GM12878 (cell line): Measurements from ENCODE around the gene PCED1A. TPM values are rescaled to one million over a fixed set of nuclear protein-coding genes. Genes with fewer than 3 reads are reported as not detected.
"Not testable (repeated sequence)": the region's sequence is repeated elsewhere in the genome, so short reads cannot be mapped to it uniquely, and the experiment has no call there.

Experiments used
- ATAC-seq: fragments of 200-7000 bp; cut with Tn5 transposase; 3 replicates; pipeline ENCODE4 v1.9.1; 2020; ENCODE audit warnings: mild to moderate bottlenecking, moderate library complexity
- BruUV-seq: library from RNA; stranded (reverse); fragments of 400-500 nt; replicated peaks from 2 replicates; lab custom pipeline; 2021; lab: Mats Ljungman, UMichigan
- CTCF ChIA-PET: fragments of 300-600 bp; sonication (Branson Sonifier 250); formaldehyde crosslinking; extraction: SDS; loops from one replicate; lab custom pipeline; 2021; ENCODE audit warnings: inconsistent platforms; lab: Yijun Ruan, JAX
- POLR2A ChIA-PET: fragments of 350-600 bp; formaldehyde crosslinking; extraction: SDS; loops from one replicate; lab custom pipeline; 2021; ENCODE audit warnings: inconsistent platforms; lab: Charles Lee
- RAD21 ChIA-PET: fragments of 300-600 bp; sonication (Branson Sonifier 250); formaldehyde crosslinking; loops from one replicate; lab custom pipeline; 2023; ENCODE audit warnings: antibody characterized with exemption; ENCODE audit not compliant: unreplicated experiment; lab: Charles Lee
- SMC1A ChIA-PET: fragments of 300-600 bp; sonication (Branson Sonifier 250); formaldehyde crosslinking; loops from one replicate; lab custom pipeline; 2023; ENCODE audit not compliant: unreplicated experiment, uncharacterized antibody; lab: Charles Lee
- DNase-seq: peaks from one replicate; pipeline ENCODE4 v3.0.0-alpha.2; 2011; ENCODE audit warnings: low read depth, low spot score
- FAIRE-seq: peaks from 3 replicates; lab custom pipeline; 2011; peaks lifted over from hg19 to GRCh38; lab: Jason Lieb, UNC
- H2AFZ ChIP-seq: 2 replicates; pipeline ENCODE4 v1.6.0; 2011; ENCODE audit warnings: low read depth, low read length, control low read depth; ENCODE audit not compliant: control insufficient read depth
- H3K27ac ChIP-seq: 2 replicates; pipeline ENCODE4 v1.5.1; 2011; ENCODE audit warnings: control low read depth; ENCODE audit not compliant: control insufficient read depth, insufficient read depth
- H3K27me3 ChIP-seq, 2 experiments: replicated peaks in 1 of 2; 2 replicates each; pipeline versions ENCODE4 v1.6.0 to v1.6.1; 2011; ENCODE audit warnings: low read length in 1 of 2; ENCODE audit not compliant: control insufficient read depth in 2 of 2, insufficient read depth in 2 of 2
- H3K36me3 ChIP-seq, 2 experiments: 2 replicates each; pipeline ENCODE4 v1.5.1; 2011; ENCODE audit warnings: low read length in 1 of 2; ENCODE audit not compliant: control insufficient read depth in 2 of 2, insufficient read depth in 2 of 2
- H3K4me1 ChIP-seq: 2 replicates; pipeline ENCODE4 v1.6.1; 2011; ENCODE audit warnings: mild to moderate bottlenecking, low read length, moderate library complexity, mixed read lengths; ENCODE audit not compliant: control insufficient read depth, insufficient read depth
- H3K4me2 ChIP-seq: 2 replicates; pipeline ENCODE4 v1.6.0; 2011; ENCODE audit warnings: control low read depth; ENCODE audit not compliant: control insufficient read depth, insufficient read depth
- H3K4me3 ChIP-seq: fragments of 200-600 bp; sonication (generic); 2 replicates; pipeline ENCODE4 v1.5.1; 2016
- H3K79me2 ChIP-seq: 2 replicates; pipeline ENCODE4 v1.6.0; 2011; ENCODE audit warnings: low read length; ENCODE audit not compliant: control insufficient read depth, insufficient read depth
- H3K9ac ChIP-seq: 2 replicates; pipeline ENCODE4 v1.8.0; 2011; ENCODE audit warnings: low read length, control low read depth, mixed read lengths; ENCODE audit not compliant: control insufficient read depth, insufficient read depth
- H3K9me3 ChIP-seq: replicated peaks from 3 replicates; pipeline ENCODE4 v1.5.1; 2011; ENCODE audit warnings: mild to moderate bottlenecking, low read length; ENCODE audit not compliant: control insufficient read depth, insufficient read depth
- H4K20me1 ChIP-seq: 2 replicates; pipeline ENCODE4 v1.6.0; 2011; ENCODE audit not compliant: control insufficient read depth, insufficient read depth
- ASH2L ChIP-seq: fragments of 300-600, 200-600 bp; sonication (generic); IDR thresholded peaks from 2 replicates; pipeline ENCODE4 v1.6.1; 2017; ENCODE audit warnings: low read depth, mild to moderate bottlenecking, borderline replicate concordance
- NR2C2 ChIP-seq: IDR thresholded peaks from 2 replicates; pipeline ENCODE4 v1.6.1; 2011; ENCODE audit warnings: borderline replicate concordance, low read depth; ENCODE audit not compliant: control insufficient read depth, insufficient read length
- WGBS: methylation state at CpG from one replicate; pipeline ENCODE4 v1.1.6; 2016; ENCODE audit warnings: low lambda C conversion rate; ENCODE audit not compliant: insufficient replicate concordance, insufficient coverage; ENCODE audit errors: missing lambda C conversion rate; 5-methylcytosine and 5-hydroxymethylcytosine counted together
- in situ Hi-C: fragments of 300-500 bp; cut with MboI; formaldehyde crosslinking; loops from 9 replicates; pipeline ENCODE4 v1.14.3; 2018; ENCODE audit warnings: mixed read lengths
- intact Hi-C: fragments of 100-400 bp; cut with micrococcal nuclease; formaldehyde crosslinking; loops from one replicate; pipeline ENCODE4 v1.14.2; 2022; ENCODE audit not compliant: unreplicated experiment
- polyA plus RNA-seq, 11 experiments: library from polyadenylated mRNA; depleted of rRNA in 4 of 11; unstranded in 6 of 11; stranded (reverse) in 5 of 11; fragments of >200 nt; fragmentation: Nextera tagmentation in 4 of 11; fragmentation: Illumina TruSeq in 1 of 11; extraction: Ambion mirVana in 4 of 11; extraction: Trizol in 1 of 11; gene quantifications; 1 replicate in 1 of 11; 2 replicates in 10 of 11; pipeline versions ENCODE4 v1.2.1 to v1.2.3, GENCODE V29; 2011 to 2016; ENCODE audit warnings: inconsistent platforms in 2 of 11, missing spikeins in 2 of 11, low read depth in 1 of 11
- total RNA-seq, 4 experiments: library from RNA; depleted of rRNA in 3 of 4; stranded (reverse); fragments of >200 nt in 3 of 4; fragmentation: Illumina TruSeq in 1 of 4; extraction: Trizol in 1 of 4; gene quantifications; 2 replicates each; pipeline versions ENCODE4 v1.2.1 to v1.2.3, GENCODE V29; 2013 to 2021
- TF ChIP-seq, protein P1 (sequence below): fragments of 450-650 bp; IDR thresholded peaks from 2 replicates; pipeline ENCODE4 v1.6.1; 2017; ENCODE audit warnings: mild to moderate bottlenecking, moderate library complexity

The PCED1A gene
- total and polyA plus RNA-seq, 10 of the 15 experiments (the other 5 are each of a cell fraction or from before 2014, with no cell fraction given): 4.5 to 30.9 (median 12.0) TPM

DNA sequence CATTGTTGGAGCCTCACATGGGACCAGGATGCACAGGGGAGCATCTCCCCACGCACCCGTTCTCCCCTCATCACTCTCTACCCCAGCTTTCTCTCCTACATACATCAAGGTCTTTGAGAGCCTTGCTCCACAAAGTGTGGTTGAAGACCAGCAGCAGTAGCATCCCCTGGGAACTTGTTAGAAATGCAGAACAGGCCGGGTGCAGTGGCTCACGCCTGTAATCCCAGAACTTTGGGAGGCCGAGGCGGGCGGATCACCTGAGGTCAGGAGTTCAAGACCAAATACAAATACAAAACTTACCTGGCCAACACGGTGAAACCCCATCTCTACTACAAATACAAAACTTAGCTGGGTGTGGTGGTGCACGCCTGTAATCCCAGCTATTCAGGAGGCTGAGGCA is 32.5 kb downstream of the PCED1A start:
- SMC1A ChIA-PET, H3K4me2 ChIP-seq, H3K4me3 ChIP-seq, H3K79me2 ChIP-seq, in situ Hi-C loops, H3K9ac ChIP-seq, H3K36me3 ChIP-seq, H3K4me1 ChIP-seq, H3K9me3 ChIP-seq, BruUV-seq, FAIRE-seq, ATAC-seq, H3K27me3 ChIP-seq, RAD21 ChIA-PET, H3K27ac ChIP-seq, DNase-seq, intact Hi-C loops, H2AFZ ChIP-seq, H4K20me1 ChIP-seq: not testable (repeated sequence)
- ChIA-PET POLR2A (interaction anchor here (0.5 to 0.7 kb wide), 2 partner anchors 277 to 438 kb away, joined by 5 read pairs; no protein-coding TSS in a partner anchor), CTCF (interaction anchor here (0.6 kb wide), 1 partner anchor 104 kb away, joined by 3 read pairs; no protein-coding TSS in a partner anchor)
- WGBS: 32% methylated on average over 9 of the region's 9 CpGs

DNA sequence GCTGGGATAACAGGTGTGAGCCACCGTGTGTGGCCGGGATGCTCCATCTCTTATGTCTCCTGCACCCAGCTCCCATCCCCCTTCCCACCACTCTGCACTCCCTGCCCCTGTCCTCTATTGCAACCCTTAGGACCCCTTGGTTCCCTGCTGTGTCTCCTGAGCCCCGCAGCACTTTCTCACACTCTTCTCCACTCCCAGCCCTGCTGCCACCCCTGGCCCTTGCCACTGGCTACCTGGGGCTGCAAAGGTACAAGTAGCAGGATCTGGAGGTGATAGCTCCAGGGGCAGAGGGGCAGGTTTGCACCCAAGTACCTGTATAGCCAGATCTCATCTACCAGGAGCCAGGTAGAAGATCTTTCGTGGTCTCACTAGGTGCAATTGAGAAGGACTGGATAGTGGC is 33.4 kb downstream of the PCED1A start:
- ATAC-seq (no peak), FAIRE-seq (no peak), DNase-seq (no peak)
- H4K20me1 ChIP-seq: no peaks in the 10 kb centered on the region
- ChIA-PET POLR2A (no interaction called here), SMC1A (no interaction called here), RAD21 (no interaction called here), CTCF (no interaction called here)
- no TSS peak for BruUV-seq
- intact Hi-C loops: no loop called here
- in situ Hi-C loops: no loop called here
- TF ChIP-seq, protein P1, sequence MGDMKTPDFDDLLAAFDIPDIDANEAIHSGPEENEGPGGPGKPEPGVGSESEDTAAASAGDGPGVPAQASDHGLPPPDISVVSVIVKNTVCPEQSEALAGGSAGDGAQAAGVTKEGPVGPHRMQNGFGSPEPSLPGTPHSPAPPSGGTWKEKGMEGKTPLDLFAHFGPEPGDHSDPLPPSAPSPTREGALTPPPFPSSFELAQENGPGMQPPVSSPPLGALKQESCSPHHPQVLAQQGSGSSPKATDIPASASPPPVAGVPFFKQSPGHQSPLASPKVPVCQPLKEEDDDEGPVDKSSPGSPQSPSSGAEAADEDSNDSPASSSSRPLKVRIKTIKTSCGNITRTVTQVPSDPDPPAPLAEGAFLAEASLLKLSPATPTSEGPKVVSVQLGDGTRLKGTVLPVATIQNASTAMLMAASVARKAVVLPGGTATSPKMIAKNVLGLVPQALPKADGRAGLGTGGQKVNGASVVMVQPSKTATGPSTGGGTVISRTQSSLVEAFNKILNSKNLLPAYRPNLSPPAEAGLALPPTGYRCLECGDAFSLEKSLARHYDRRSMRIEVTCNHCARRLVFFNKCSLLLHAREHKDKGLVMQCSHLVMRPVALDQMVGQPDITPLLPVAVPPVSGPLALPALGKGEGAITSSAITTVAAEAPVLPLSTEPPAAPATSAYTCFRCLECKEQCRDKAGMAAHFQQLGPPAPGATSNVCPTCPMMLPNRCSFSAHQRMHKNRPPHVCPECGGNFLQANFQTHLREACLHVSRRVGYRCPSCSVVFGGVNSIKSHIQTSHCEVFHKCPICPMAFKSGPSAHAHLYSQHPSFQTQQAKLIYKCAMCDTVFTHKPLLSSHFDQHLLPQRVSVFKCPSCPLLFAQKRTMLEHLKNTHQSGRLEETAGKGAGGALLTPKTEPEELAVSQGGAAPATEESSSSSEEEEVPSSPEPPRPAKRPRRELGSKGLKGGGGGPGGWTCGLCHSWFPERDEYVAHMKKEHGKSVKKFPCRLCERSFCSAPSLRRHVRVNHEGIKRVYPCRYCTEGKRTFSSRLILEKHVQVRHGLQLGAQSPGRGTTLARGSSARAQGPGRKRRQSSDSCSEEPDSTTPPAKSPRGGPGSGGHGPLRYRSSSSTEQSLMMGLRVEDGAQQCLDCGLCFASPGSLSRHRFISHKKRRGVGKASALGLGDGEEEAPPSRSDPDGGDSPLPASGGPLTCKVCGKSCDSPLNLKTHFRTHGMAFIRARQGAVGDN: no peak
- TF ChIP-seq NR2C2: no peak
- no peak for TF ChIP-seq ASH2L
- no peak overlapping the region for H3K4me3 ChIP-seq
- H3K4me2 ChIP-seq: no peak overlapping the region
- H2AFZ ChIP-seq: no peak overlapping the region
- H3K9ac ChIP-seq: no peak overlapping the region
- no peaks in the 10 kb centered on the region for H3K36me3 ChIP-seq
- WGBS: 25% methylated on average over 4 of the region's 4 CpGs
- no peaks in the 10 kb centered on the region; the same call in 2 of the 3 replicates for H3K9me3 ChIP-seq
- no peak overlapping the region for H3K27ac ChIP-seq
- H3K4me1 ChIP-seq: no peaks in the 10 kb centered on the region
- peaks cover 5 to 11% of the 10 kb centered on the region in 2 experiments; a peak in 3 of 4 replicates for H3K27me3 ChIP-seq
- no peaks in the 10 kb centered on the region for H3K79me2 ChIP-seq
